Pulmonary artery endothelial cell (primary cell): Measurements from ENCODE around the gene MSL3. TPM values are rescaled to one million over a fixed set of nuclear protein-coding genes. Genes with fewer than 3 reads are reported as not detected.

Experiments
- total RNA-seq: library from RNA; depleted of rRNA; stranded (reverse); fragments of >200 nt; gene quantifications from 2 replicates; pipeline ENCODE4 v1.2.3, GENCODE V29; 2014

The MSL3 gene
- total RNA-seq, 1 donor from 2014 or later = 54.8 TPM

Other genes with a start within 250 kb of the MSL3 start
- 0.11 and 0.86 TPM in 2 replicates for gene ARHGAP6, start 92.3 kb upstream of the MSL3 start, total RNA-seq